Mesendoderm (in vitro differentiated cells): Measurements from ENCODE around the gene C16orf89.

Experiments
- DNase-seq: peaks from one replicate; pipeline ENCODE4 v3.0.0; 2013
- H2AK5ac ChIP-seq: 2 replicates; pipeline ENCODE4 v1.6.1; 2013; ENCODE audit warnings: low read length, inconsistent platforms
- H2BK120ac ChIP-seq: 2 replicates; pipeline ENCODE4 v1.6.1; 2013; ENCODE audit warnings: low read depth, mild to moderate bottlenecking, low read length, moderate library complexity, mixed read lengths
- H2BK15ac ChIP-seq: replicated peaks from 2 replicates; pipeline ENCODE4 v1.6.1; 2013; ENCODE audit warnings: low read depth, mild to moderate bottlenecking, moderate library complexity
- H2BK5ac ChIP-seq: 2 replicates; pipeline ENCODE4 v1.6.1; 2013; ENCODE audit warnings: low read length, inconsistent platforms
- H3K18ac ChIP-seq: 2 replicates; pipeline ENCODE4 v1.6.1; 2013; ENCODE audit warnings: mild to moderate bottlenecking, low read length, mixed read lengths
- H3K23ac ChIP-seq: one replicate; pipeline ENCODE4 v1.6.1; 2013; ENCODE audit warnings: low read length
- H3K27ac ChIP-seq: 2 replicates; pipeline ENCODE4 v1.5.1; 2013; ENCODE audit warnings: low read depth, mild to moderate bottlenecking, inconsistent platforms, low read length, moderate library complexity
- H3K27me3 ChIP-seq: 2 replicates; pipeline ENCODE4 v1.6.1; 2013; ENCODE audit warnings: low read length, control low read depth, mild to moderate bottlenecking, inconsistent platforms; ENCODE audit not compliant: insufficient read depth, poor library complexity
- H3K36me3 ChIP-seq: 2 replicates; pipeline ENCODE4 v1.6.1; 2013; ENCODE audit warnings: low read length, inconsistent platforms; ENCODE audit not compliant: control insufficient read depth, insufficient read depth
- H3K4ac ChIP-seq: one replicate; pipeline ENCODE4 v1.6.1; 2013; ENCODE audit warnings: low read depth, mild to moderate bottlenecking, low read length, moderate library complexity
- H3K4me1 ChIP-seq: 2 replicates; pipeline ENCODE4 v1.6.1; 2013; ENCODE audit warnings: low read depth, low read length, inconsistent platforms; ENCODE audit not compliant: control insufficient read depth
- H3K4me2 ChIP-seq: 2 replicates; pipeline ENCODE4 v1.6.1; 2013; ENCODE audit warnings: low read length
- H3K4me3 ChIP-seq: 2 replicates; pipeline ENCODE4 v1.5.1; 2013; ENCODE audit warnings: mild to moderate bottlenecking, low read length
- H3K56ac ChIP-seq: one replicate; pipeline ENCODE4 v1.6.1; 2013; ENCODE audit warnings: low read length
- H3K79me1 ChIP-seq: 2 replicates; pipeline ENCODE4 v1.6.1; 2013; ENCODE audit warnings: low read length, inconsistent platforms
- H3K79me2 ChIP-seq: 2 replicates; pipeline ENCODE4 v1.6.1; 2013; ENCODE audit warnings: mild to moderate bottlenecking, low read length; ENCODE audit not compliant: control insufficient read depth, insufficient read depth
- H3K9ac ChIP-seq: 2 replicates; pipeline ENCODE4 v1.6.1; 2013; ENCODE audit warnings: low read length, inconsistent platforms
- H4K5ac ChIP-seq: one replicate; pipeline ENCODE4 v1.6.1; 2013; ENCODE audit warnings: low read length
- H4K8ac ChIP-seq: one replicate; pipeline ENCODE4 v1.6.1; 2013; ENCODE audit warnings: low read depth, mild to moderate bottlenecking, control low read depth, low read length, moderate library complexity
- WGBS: extraction: QIAGEN DNeasy Blood & Tissue Kit; methylation state at CpG from one replicate; pipeline ENCODE4 v1.1.7; 2013; ENCODE audit warnings: low lambda C conversion rate, missing lambda C conversion rate; ENCODE audit not compliant: insufficient coverage; ENCODE audit errors: extremely low coverage; 5-methylcytosine and 5-hydroxymethylcytosine counted together

C16orf89 gene

GRCh38 chr16:5028950-5029475 lies 36.7 kb downstream of the C16orf89 start:
- Histone ChIP-seq H2AK5ac (no peak overlapping the region), H3K9ac (no peak overlapping the region), H2BK5ac (no peak overlapping the region), H3K4me2 (no peak overlapping the region), H3K79me1 (no peaks in the 10 kb centered on the region), H4K5ac (no peak overlapping the region), H3K79me2 (no peaks in the 10 kb centered on the region), H3K56ac (no peak overlapping the region), H4K8ac (no peak overlapping the region), H3K23ac (no peak overlapping the region), H3K18ac (no peak overlapping the region), H3K4me1 (no peaks in the 10 kb centered on the region), H3K27ac (no peak overlapping the region), H3K4ac (no peak overlapping the region), H3K36me3 (no peaks in the 10 kb centered on the region), H2BK15ac (no peak overlapping the region), H3K27me3 (no peaks in the 10 kb centered on the region), H3K4me3 (no peak overlapping the region), H2BK120ac (no peak overlapping the region)
- no CpG with 5 or more reads among the region's 18 CpGs for WGBS
- no peak for DNase-seq

DNA sequence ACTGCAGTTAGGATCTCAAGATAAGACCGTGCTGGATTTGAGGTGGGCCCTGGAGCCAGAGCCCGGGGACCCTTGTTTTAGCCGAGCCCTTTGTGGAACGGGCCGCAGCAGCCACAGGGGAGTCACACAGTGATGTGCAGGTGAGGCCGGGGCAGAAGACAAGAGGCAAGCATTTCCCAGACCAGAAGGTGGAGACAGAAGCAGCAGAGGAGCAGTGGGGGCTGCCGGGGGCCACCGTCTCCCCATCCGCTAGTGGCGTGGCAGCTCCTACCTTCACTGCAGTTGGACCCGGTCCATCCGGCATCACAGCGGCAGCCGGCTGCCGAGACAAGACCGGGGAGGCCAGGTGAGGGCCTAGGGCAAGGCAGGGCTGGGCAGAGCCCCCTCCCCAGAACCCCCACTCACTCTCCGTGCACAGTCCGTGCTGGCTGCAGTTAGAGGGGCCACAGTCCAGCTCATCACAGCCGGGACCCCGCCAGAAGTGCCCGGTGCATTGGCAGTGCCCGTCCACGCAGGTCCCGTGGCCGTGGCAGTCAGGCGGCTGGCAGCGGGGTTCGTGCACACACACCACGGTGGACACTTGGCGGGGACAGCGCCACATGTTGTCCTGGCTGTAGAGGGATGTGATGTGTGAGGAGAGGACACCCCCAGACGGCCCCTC lies 38.1 kb downstream of the C16orf89 start:
- H3K4me3 ChIP-seq = no peak overlapping the region
- H3K79me1 ChIP-seq = no peaks in the 10 kb centered on the region
- H3K27ac ChIP-seq = no peak overlapping the region
- no peaks in the 10 kb centered on the region for H3K79me2 ChIP-seq
- H3K18ac ChIP-seq = no peak overlapping the region
- H3K36me3 ChIP-seq = no peaks in the 10 kb centered on the region
- no peaks in the 10 kb centered on the region for H3K4me1 ChIP-seq
- H2BK120ac ChIP-seq = no peak overlapping the region
- no peak overlapping the region for H3K23ac ChIP-seq
- no peaks in the 10 kb centered on the region for H3K27me3 ChIP-seq
- H4K8ac ChIP-seq = no peak overlapping the region
- H2BK5ac ChIP-seq = no peak overlapping the region
- H2AK5ac ChIP-seq = no peak overlapping the region
- no peak overlapping the region for H2BK15ac ChIP-seq
- H3K4me2 ChIP-seq = no peak overlapping the region
- H4K5ac ChIP-seq = no peak overlapping the region
- DNase-seq = no peak
- WGBS = no CpG with 5 or more reads among the region's 32 CpGs
- no peak overlapping the region for H3K56ac ChIP-seq
- H3K4ac ChIP-seq = no peak overlapping the region
- H3K9ac ChIP-seq = no peak overlapping the region

DNA sequence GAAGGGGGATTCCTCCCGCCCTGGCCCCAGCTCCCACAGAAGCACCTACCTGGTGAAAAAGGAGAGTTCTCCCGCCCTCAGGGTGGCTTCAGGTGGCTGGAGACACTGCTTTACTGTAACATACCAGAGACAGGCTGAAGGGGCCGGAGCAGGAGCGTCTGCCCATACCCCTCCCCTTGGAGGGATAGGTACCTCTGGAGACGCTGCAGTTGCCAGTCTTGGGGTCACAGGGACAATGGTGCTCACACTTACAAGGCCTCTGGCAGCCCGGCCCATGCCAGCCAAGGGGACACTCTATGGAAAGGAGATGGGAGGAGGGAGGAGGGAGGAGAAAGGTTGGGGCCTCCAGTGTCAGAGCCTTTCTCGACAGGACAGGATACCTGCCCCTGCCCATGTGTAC lies 38.7 kb downstream of the C16orf89 start:
- Histone ChIP-seq H3K4ac (no peak overlapping the region), H4K8ac (no peak overlapping the region), H2BK5ac (no peak overlapping the region), H3K79me2 (no peaks in the 10 kb centered on the region), H3K4me2 (no peak overlapping the region), H3K56ac (no peak overlapping the region), H3K27ac (no peak overlapping the region), H3K4me3 (no peak overlapping the region), H4K5ac (no peak overlapping the region), H3K18ac (no peak overlapping the region), H3K23ac (no peak overlapping the region), H2BK120ac (no peak overlapping the region), H3K27me3 (no peaks in the 10 kb centered on the region), H3K4me1 (no peaks in the 10 kb centered on the region), H2AK5ac (no peak overlapping the region), H3K36me3 (no peaks in the 10 kb centered on the region), H3K79me1 (no peaks in the 10 kb centered on the region), H3K9ac (no peak overlapping the region), H2BK15ac (no peak overlapping the region)
- no peak for DNase-seq
- no CpG with 5 or more reads among the region's 7 CpGs for WGBS

- no peak for DNase-seq
- Histone ChIP-seq H2BK120ac (no peak overlapping the region), H3K79me2 (no peaks in the 10 kb centered on the region), H3K27ac (no peak overlapping the region), H3K56ac (no peak overlapping the region), H3K79me1 (no peaks in the 10 kb centered on the region), H3K9ac (no peak overlapping the region), H3K18ac (no peak overlapping the region), H3K27me3 (no peaks in the 10 kb centered on the region), H3K36me3 (no peaks in the 10 kb centered on the region), H2AK5ac (no peak overlapping the region), H3K4me3 (no peak overlapping the region), H2BK15ac (no peak overlapping the region), H2BK5ac (no peak overlapping the region), H3K23ac (no peak overlapping the region), H3K4ac (no peak overlapping the region), H3K4me2 (no peak overlapping the region), H4K5ac (no peak overlapping the region), H4K8ac (no peak overlapping the region), H3K4me1 (no peaks in the 10 kb centered on the region)
- WGBS = no CpG with 5 or more reads among the region's 8 CpGs
These were observed 39.1 kb downstream of the C16orf89 start for GRCh38 chr16:5026664-5027063.

- no peaks in the 10 kb centered on the region for H3K79me1 ChIP-seq
- no peaks in the 10 kb centered on the region for H3K79me2 ChIP-seq
- no peak overlapping the region for H3K4me2 ChIP-seq
- H3K4me3 ChIP-seq = no peak overlapping the region
- no peak overlapping the region for H3K27ac ChIP-seq
- peak; percentile 75 for DNase-seq
- no peak overlapping the region for H2AK5ac ChIP-seq
- H3K23ac ChIP-seq = no peak overlapping the region
- no peak overlapping the region for H4K8ac ChIP-seq
- H4K5ac ChIP-seq = no peak overlapping the region
- H3K27me3 ChIP-seq = no peaks in the 10 kb centered on the region
- no peaks in the 10 kb centered on the region for H3K36me3 ChIP-seq
- WGBS = no CpG with 5 or more reads among the region's 17 CpGs
- H3K56ac ChIP-seq = no peak overlapping the region
- no peaks in the 10 kb centered on the region for H3K4me1 ChIP-seq
- no peak overlapping the region for H3K4ac ChIP-seq
- no peak overlapping the region for H2BK15ac ChIP-seq
- no peak overlapping the region for H2BK120ac ChIP-seq
- no peak overlapping the region for H2BK5ac ChIP-seq
- H3K9ac ChIP-seq = no peak overlapping the region
- no peak overlapping the region for H3K18ac ChIP-seq
These were observed 40.6 kb downstream of the C16orf89 start for GRCh38 chr16:5025171-5025632.

DNA sequence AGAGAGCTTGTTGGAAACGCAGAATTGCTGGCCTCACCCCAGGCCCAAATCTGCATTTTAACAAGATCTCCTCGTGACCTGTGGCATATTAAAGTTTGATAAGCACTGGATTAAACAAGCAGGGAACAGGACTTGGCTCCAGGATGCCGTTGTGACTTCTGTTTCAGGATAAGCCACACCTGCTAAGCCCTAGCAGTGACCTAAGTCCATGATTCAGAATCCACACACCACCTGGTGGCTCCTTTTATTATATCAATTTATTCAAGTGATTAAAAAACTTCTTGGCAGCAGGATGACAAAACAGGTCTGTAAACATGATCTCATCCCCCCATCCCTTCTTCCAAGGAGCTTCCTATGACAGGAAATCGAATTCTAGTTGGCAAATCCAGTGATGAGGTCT lies 41.1 kb downstream of the C16orf89 start:
- no peak overlapping the region for H4K5ac ChIP-seq
- H3K23ac ChIP-seq = no peak overlapping the region
- no peak overlapping the region for H3K4me2 ChIP-seq

More for the DNA sequence above, 41.1 kb downstream of the C16orf89 start:
- Histone ChIP-seq H3K9ac (no peak overlapping the region), H3K36me3 (no peaks in the 10 kb centered on the region), H2BK15ac (no peak overlapping the region), H2AK5ac (no peak overlapping the region), H3K79me2 (no peaks in the 10 kb centered on the region), H3K27ac (no peak overlapping the region), H2BK120ac (no peak overlapping the region), H3K4me1 (no peaks in the 10 kb centered on the region), H3K56ac (no peak overlapping the region), H3K18ac (no peak overlapping the region), H3K4ac (no peak overlapping the region), H3K79me1 (no peaks in the 10 kb centered on the region), H4K8ac (no peak overlapping the region), H2BK5ac (no peak overlapping the region), H3K4me3 (no peak overlapping the region), H3K27me3 (no peaks in the 10 kb centered on the region)
- no peak for DNase-seq
- no CpG with 5 or more reads among the region's 4 CpGs for WGBS
